H1 (cell line): ENCODE data around the gene THBS4. TPM values are rescaled to one million over a fixed set of nuclear protein-coding genes. Genes with fewer than 3 reads are reported as not detected.

Source experiments
- CTCF ChIA-PET: fragments of 300-600 bp; sonication (Branson Sonifier 250); formaldehyde crosslinking; loops from one replicate; lab custom pipeline; 2021; ENCODE audit not compliant: partially characterized antibody; lab: Charles Lee
- POLR2A ChIA-PET: fragments of 300-600 bp; sonication (Branson Sonifier 250); formaldehyde crosslinking; loops from one replicate; lab custom pipeline; 2021; ENCODE audit warnings: inconsistent platforms; ENCODE audit not compliant: partially characterized antibody; lab: Charles Lee
- DNase-seq, 2 experiments: peaks; one replicate each; pipeline versions ENCODE4 v3.0.0 to v3.0.0-alpha.2; 2010 to 2022; ENCODE audit warnings: low spot score in 2 of 2, low read depth in 1 of 2, mixed read lengths in 1 of 2
- FAIRE-seq: peaks from 2 replicates; lab custom pipeline; 2011; peaks lifted over from hg19 to GRCh38; lab: Jason Lieb, UNC
- H2AFZ ChIP-seq: 2 replicates; pipeline ENCODE4 v1.8.1; 2012; ENCODE audit warnings: low read length, inconsistent platforms
- H2AK5ac ChIP-seq: 2 replicates; pipeline ENCODE4 v1.6.1; 2013; ENCODE audit warnings: low read depth, low read length
- H2BK120ac ChIP-seq: replicated peaks from 2 replicates; pipeline ENCODE3; 2013; ENCODE audit warnings: low read depth, low read length, inconsistent platforms
- H2BK12ac ChIP-seq: 2 replicates; pipeline ENCODE4 v1.6.1; 2013; ENCODE audit warnings: low read depth, low read length
- H2BK15ac ChIP-seq: 2 replicates; pipeline ENCODE4 v1.6.1; 2013; ENCODE audit warnings: low read length
- H2BK20ac ChIP-seq: 2 replicates; pipeline ENCODE4 v1.6.1; 2013; ENCODE audit warnings: low read length
- H2BK5ac ChIP-seq: 2 replicates; pipeline ENCODE4 v1.6.1; 2013; ENCODE audit warnings: low read depth, low read length
- H3K14ac ChIP-seq: 2 replicates; pipeline ENCODE4 v1.6.1; 2013; ENCODE audit warnings: inconsistent platforms; ENCODE audit not compliant: insufficient read length
- H3K18ac ChIP-seq: 2 replicates; pipeline ENCODE4 v1.6.1; 2013; ENCODE audit warnings: low read length; ENCODE audit errors: extremely low read depth
- H3K23ac ChIP-seq: 2 replicates; pipeline ENCODE4 v1.6.1; 2013; ENCODE audit warnings: inconsistent platforms; ENCODE audit not compliant: insufficient read length
- H3K23me2 ChIP-seq: 2 replicates; pipeline ENCODE4 v1.6.1; 2013; ENCODE audit warnings: low read depth, low read length
- H3K27ac ChIP-seq: 2 replicates; pipeline ENCODE4 v1.6.1; 2011; ENCODE audit warnings: low read depth, low read length, inconsistent platforms
- H3K27me3 ChIP-seq, 4 experiments: replicated peaks in 1 of 4; 1 replicate in 1 of 4; 2 replicates in 3 of 4; pipeline versions ENCODE4 v1.6.1 to v1.8.1; 2011 to 2013; ENCODE audit warnings: low read length in 3 of 4, mild to moderate bottlenecking in 3 of 4, inconsistent platforms in 2 of 4, mixed read lengths in 2 of 4, moderate library complexity in 1 of 4; ENCODE audit not compliant: control insufficient read depth in 3 of 4, insufficient read depth in 3 of 4; ENCODE audit errors: extremely low read depth in 1 of 4
- H3K36me3 ChIP-seq, 4 experiments: 2 replicates each; pipeline versions ENCODE4 v1.6.1 to v1.8.1; 2011 to 2013; ENCODE audit warnings: mild to moderate bottlenecking in 4 of 4, low read length in 3 of 4, moderate library complexity in 2 of 4, control low read depth in 1 of 4, inconsistent platforms in 1 of 4; ENCODE audit not compliant: insufficient read depth in 4 of 4, control insufficient read depth in 2 of 4
- H3K4ac ChIP-seq: replicated peaks from 2 replicates; pipeline ENCODE3; 2013; ENCODE audit warnings: low read length, low read depth, mixed read lengths, inconsistent platforms; ENCODE audit not compliant: insufficient read length
- H3K4me1 ChIP-seq, 4 experiments: replicated peaks in 1 of 4; 1 replicate in 1 of 4; 2 replicates in 3 of 4; pipeline versions ENCODE4 v1.6.1 to v1.8.1; 2011 to 2013; ENCODE audit warnings: low read length in 3 of 4, inconsistent platforms in 2 of 4, mixed read lengths in 1 of 4; ENCODE audit not compliant: insufficient read depth in 4 of 4, control insufficient read depth in 3 of 4
- H3K4me2 ChIP-seq, 2 experiments: 2 replicates each; pipeline versions ENCODE4 v1.6.1 to v1.8.1; 2011 to 2013; ENCODE audit warnings: low read depth in 2 of 2, low read length in 2 of 2, control low read depth in 1 of 2, inconsistent platforms in 1 of 2, mild to moderate bottlenecking in 1 of 2; ENCODE audit not compliant: insufficient read depth in 1 of 2
- H3K4me3 ChIP-seq, 4 experiments: fragments of 200-600, 300-600 bp in 1 of 4; sonication (generic), shearing (Covaris generic), sonication (Bioruptor Twin) in 1 of 4; 2 replicates each; pipeline versions ENCODE4 v1.5.1 to v1.8.1; 2011 to 2016; ENCODE audit warnings: low read length in 4 of 4, low read depth in 3 of 4, control low read depth in 2 of 4, inconsistent platforms in 2 of 4, mild to moderate bottlenecking in 2 of 4, mixed read lengths in 1 of 4, moderate library complexity in 1 of 4; ENCODE audit not compliant: insufficient read depth in 2 of 4; ENCODE audit errors: extremely low read depth in 1 of 4
- H3K56ac ChIP-seq: replicated peaks from 2 replicates; pipeline ENCODE3; 2013; ENCODE audit warnings: low read depth, mild to moderate bottlenecking, mixed read lengths, low read length, inconsistent platforms; ENCODE audit not compliant: insufficient read length
- H3K79me1 ChIP-seq: 2 replicates; pipeline ENCODE4 v1.6.1; 2013; ENCODE audit warnings: low read depth, low read length, control low read depth
- H3K79me2 ChIP-seq, 2 experiments: 2 replicates each; pipeline versions ENCODE4 v1.6.1 to v1.8.1; 2012 to 2013; ENCODE audit warnings: low read length in 2 of 2, mild to moderate bottlenecking in 2 of 2, inconsistent platforms in 1 of 2; ENCODE audit not compliant: insufficient read depth in 2 of 2, control insufficient read depth in 1 of 2
- H3K9ac ChIP-seq, 4 experiments: replicated peaks in 1 of 4; 1 replicate in 1 of 4; 2 replicates in 3 of 4; pipeline versions ENCODE4 v1.6.1 to v1.8.1; 2011 to 2013; ENCODE audit warnings: low read depth in 3 of 4, low read length in 3 of 4, control low read depth in 2 of 4, mild to moderate bottlenecking in 2 of 4, moderate library complexity in 2 of 4, inconsistent platforms in 1 of 4; ENCODE audit errors: extremely low read depth in 1 of 4
- H3K9me3 ChIP-seq, 2 experiments: 2 replicates each; pipeline versions ENCODE4 v1.6.1 to v1.8.1; 2012 to 2013; ENCODE audit warnings: mild to moderate bottlenecking in 2 of 2, moderate library complexity in 2 of 2, control low read depth in 1 of 2, inconsistent platforms in 1 of 2, low read depth in 1 of 2, low read length in 1 of 2, mixed read lengths in 1 of 2; ENCODE audit not compliant: insufficient read depth in 2 of 2
- H4K20me1 ChIP-seq, 2 experiments: replicated peaks in 1 of 2; 2 replicates each; pipeline versions ENCODE3 to v1.8.1; 2011 to 2013; ENCODE audit warnings: inconsistent platforms in 2 of 2, low read length in 2 of 2, mild to moderate bottlenecking in 1 of 2; ENCODE audit not compliant: insufficient read depth in 2 of 2, control insufficient read depth in 1 of 2
- H4K5ac ChIP-seq: 2 replicates; pipeline ENCODE4 v1.6.1; 2013; ENCODE audit warnings: low read length, low read depth, mixed read lengths, inconsistent platforms; ENCODE audit not compliant: insufficient read length
- H4K8ac ChIP-seq: 2 replicates; pipeline ENCODE4 v1.8.0; 2013; ENCODE audit warnings: mild to moderate bottlenecking, moderate library complexity, low read length, inconsistent platforms; ENCODE audit not compliant: insufficient read depth; ENCODE audit errors: extremely low read depth
- H4K91ac ChIP-seq: replicated peaks from 2 replicates; pipeline ENCODE3; 2013; ENCODE audit warnings: low read length, mixed read lengths, inconsistent platforms; ENCODE audit not compliant: insufficient read length
- CTBP2 ChIP-seq: IDR thresholded peaks from 2 replicates; pipeline ENCODE4 v1.7.0; 2011; ENCODE audit warnings: borderline replicate concordance, mild to moderate bottlenecking, moderate library complexity, mixed read lengths, low read length; ENCODE audit not compliant: insufficient read depth, insufficient read length
- GTF2F1 ChIP-seq: IDR thresholded peaks from 2 replicates; pipeline ENCODE4 v1.6.1; 2012; ENCODE audit warnings: low read depth, low read length, improper control_type of control experiment, borderline replicate concordance
- JUN ChIP-seq: IDR thresholded peaks from 2 replicates; pipeline ENCODE4 v1.6.1; 2011; ENCODE audit warnings: low read depth, mild to moderate bottlenecking, improper control_type of control experiment, low read length
- MAFK ChIP-seq: IDR thresholded peaks from 2 replicates; pipeline ENCODE4 v1.6.1; 2012; ENCODE audit warnings: low read depth, mild to moderate bottlenecking, improper control_type of control experiment, low read length
- SIX5 ChIP-seq: IDR thresholded peaks from 2 replicates; pipeline ENCODE4 v1.6.1; 2011; ENCODE audit warnings: mild to moderate bottlenecking, low read depth, low read length
- TBP ChIP-seq: IDR thresholded peaks from 2 replicates; pipeline ENCODE4 v1.6.1; 2011; ENCODE audit warnings: low read depth, low read length, improper control_type of control experiment
- WGBS, 2 experiments: shearing (Covaris generic) in 1 of 2; methylation state at CpG; one replicate each; pipeline versions ENCODE4 v1.1.6 to v1.1.7; 2013 to 2015; ENCODE audit warnings: low lambda C conversion rate in 2 of 2, mixed read lengths in 2 of 2, inconsistent platforms in 1 of 2, low coverage in 1 of 2, missing lambda C conversion rate in 1 of 2; ENCODE audit not compliant: insufficient replicate concordance in 2 of 2, insufficient coverage in 1 of 2, insufficient read length in 1 of 2; ENCODE audit errors: extremely low coverage in 1 of 2, missing lambda C conversion rate in 1 of 2; 5-methylcytosine and 5-hydroxymethylcytosine counted together
- polyA plus RNA-seq, 7 experiments: library from polyadenylated mRNA; depleted of rRNA in 3 of 7; stranded (reverse) in 5 of 7; unstranded in 2 of 7; fragments of >200 nt in 5 of 7; fragments of 200-250 nt in 2 of 7; gene quantifications; 1 replicate in 5 of 7; 2 replicates in 1 of 7; 4 replicates in 1 of 7; pipeline versions ENCODE4 v1.2.1 to v1.2.3, GENCODE V29; 2011 to 2013; ENCODE audit warnings: missing spikeins in 2 of 7, mixed read lengths in 2 of 7
- total RNA-seq: library from RNA; stranded (reverse); fragmentation: NEBNext Ultra II Directional; extraction: Animal tissue kit (Norgen Biotek cat#: 25700); gene quantifications from 2 replicates; pipeline ENCODE4 v1.2.1, GENCODE V29; 2021
- TF ChIP-seq, protein P1 (sequence below), 3 experiments: IDR thresholded peaks; 1 replicate in 2 of 3; 2 replicates in 1 of 3; pipeline versions ENCODE4 v1.5.1 to v1.6.1; 2011; ENCODE audit warnings: low read length in 3 of 3, mild to moderate bottlenecking in 3 of 3, inconsistent platforms in 2 of 3, low read depth in 1 of 3, moderate library complexity in 1 of 3; ENCODE audit not compliant: insufficient read depth in 1 of 3; ENCODE audit errors: control extremely low read depth in 1 of 3
- TF ChIP-seq, protein P2 (sequence below): IDR thresholded peaks from 2 replicates; pipeline ENCODE4 v1.6.1; 2012; ENCODE audit warnings: low read length, inconsistent platforms

THBS4 gene
- total and polyA plus RNA-seq, 2 of the 8 experiments (the other 6 are each of a cell fraction or from before 2014, with no cell fraction given), result 12.8 to 25.4 TPM

DNA sequence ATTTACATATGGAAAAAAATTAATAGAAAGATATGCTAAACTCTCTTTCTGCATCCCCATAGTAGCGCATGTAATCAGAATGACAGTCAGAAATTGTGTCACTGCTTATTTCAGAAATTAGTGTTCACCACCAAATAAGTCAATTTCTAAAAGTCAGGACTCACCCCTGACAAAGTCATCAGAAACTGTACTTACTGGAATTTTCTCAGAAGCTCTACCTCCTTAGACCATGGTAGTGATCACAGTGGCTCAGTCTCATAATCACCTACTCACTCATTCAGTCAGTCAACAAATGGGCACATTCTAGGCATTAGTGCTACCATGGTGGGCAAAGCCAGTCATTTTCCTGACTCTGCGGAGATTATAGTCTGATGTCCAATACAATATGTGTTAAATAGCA, 22.0 kb downstream of the THBS4 start:
- FAIRE-seq, result no peak
- no peak overlapping the region for H3K56ac ChIP-seq

More for the DNA sequence above, 22.0 kb downstream of the THBS4 start:
- ChIA-PET POLR2A (no interaction called here), CTCF (interaction anchor here (1.2 to 3.5 kb wide), 3 partner anchors 13 to 27 kb away, joined by 3 to 14 read pairs (median 6); no protein-coding TSS in a partner anchor)
- H3K9me3 ChIP-seq, result no peaks in the 10 kb centered on the region
- H3K4ac ChIP-seq, result no peak overlapping the region
- H3K36me3 ChIP-seq, result 0 out of 8 replicates have a peak, but pooled peaks cover 0 to 2% (median 0%) of the 10 kb centered on the region in 4 experiments
- no peaks in the 10 kb centered on the region; the same call in 1 of the 2 replicates for H3K23me2 ChIP-seq
- peaks cover 0 to 7% (median 0%) of the 10 kb centered on the region in 4 experiments; a peak in 3 of 7 replicates for H3K4me1 ChIP-seq
- H2BK12ac ChIP-seq, result no peak overlapping the region
- H4K91ac ChIP-seq, result no peak overlapping the region
- no peak overlapping the region for H3K4me3 ChIP-seq
- WGBS, 2 experiments, result 91% methylated on average over 2 of the region's 2 CpGs; no CpG with 5 or more reads in 1 of the 2 experiments
- no peaks in the 10 kb centered on the region for H4K20me1 ChIP-seq
- H3K23ac ChIP-seq, result no peak overlapping the region
- no peak overlapping the region for H3K18ac ChIP-seq
- no peak overlapping the region for H4K8ac ChIP-seq
- H2BK20ac ChIP-seq, result no peak overlapping the region
- H4K5ac ChIP-seq, result no peak overlapping the region
- no peak overlapping the region for H3K14ac ChIP-seq
- no peak for DNase-seq
- no peak overlapping the region for H2BK120ac ChIP-seq
- H3K79me1 ChIP-seq, result no peaks in the 10 kb centered on the region
- H3K27me3 ChIP-seq, result no peaks in the 10 kb centered on the region
- H2BK15ac ChIP-seq, result no peak overlapping the region
- TF ChIP-seq TBP (no peak), CTBP2 (no peak), JUN (no peak), MAFK (no peak), GTF2F1 (no peak), SIX5 (no peak)
- TF ChIP-seq, protein P1, sequence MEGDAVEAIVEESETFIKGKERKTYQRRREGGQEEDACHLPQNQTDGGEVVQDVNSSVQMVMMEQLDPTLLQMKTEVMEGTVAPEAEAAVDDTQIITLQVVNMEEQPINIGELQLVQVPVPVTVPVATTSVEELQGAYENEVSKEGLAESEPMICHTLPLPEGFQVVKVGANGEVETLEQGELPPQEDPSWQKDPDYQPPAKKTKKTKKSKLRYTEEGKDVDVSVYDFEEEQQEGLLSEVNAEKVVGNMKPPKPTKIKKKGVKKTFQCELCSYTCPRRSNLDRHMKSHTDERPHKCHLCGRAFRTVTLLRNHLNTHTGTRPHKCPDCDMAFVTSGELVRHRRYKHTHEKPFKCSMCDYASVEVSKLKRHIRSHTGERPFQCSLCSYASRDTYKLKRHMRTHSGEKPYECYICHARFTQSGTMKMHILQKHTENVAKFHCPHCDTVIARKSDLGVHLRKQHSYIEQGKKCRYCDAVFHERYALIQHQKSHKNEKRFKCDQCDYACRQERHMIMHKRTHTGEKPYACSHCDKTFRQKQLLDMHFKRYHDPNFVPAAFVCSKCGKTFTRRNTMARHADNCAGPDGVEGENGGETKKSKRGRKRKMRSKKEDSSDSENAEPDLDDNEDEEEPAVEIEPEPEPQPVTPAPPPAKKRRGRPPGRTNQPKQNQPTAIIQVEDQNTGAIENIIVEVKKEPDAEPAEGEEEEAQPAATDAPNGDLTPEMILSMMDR (IDR thresholded peaks at IDR 0.05; ENCODE audit: control extremely low read depth in 1 of 3, insufficient read depth in 1 of 3, low read depth in 1 of 3, low read length in 3 of 3), result no peak
- TF ChIP-seq, protein P2, sequence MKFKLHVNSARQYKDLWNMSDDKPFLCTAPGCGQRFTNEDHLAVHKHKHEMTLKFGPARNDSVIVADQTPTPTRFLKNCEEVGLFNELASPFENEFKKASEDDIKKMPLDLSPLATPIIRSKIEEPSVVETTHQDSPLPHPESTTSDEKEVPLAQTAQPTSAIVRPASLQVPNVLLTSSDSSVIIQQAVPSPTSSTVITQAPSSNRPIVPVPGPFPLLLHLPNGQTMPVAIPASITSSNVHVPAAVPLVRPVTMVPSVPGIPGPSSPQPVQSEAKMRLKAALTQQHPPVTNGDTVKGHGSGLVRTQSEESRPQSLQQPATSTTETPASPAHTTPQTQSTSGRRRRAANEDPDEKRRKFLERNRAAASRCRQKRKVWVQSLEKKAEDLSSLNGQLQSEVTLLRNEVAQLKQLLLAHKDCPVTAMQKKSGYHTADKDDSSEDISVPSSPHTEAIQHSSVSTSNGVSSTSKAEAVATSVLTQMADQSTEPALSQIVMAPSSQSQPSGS, result no peak
- H2BK5ac ChIP-seq, result no peak overlapping the region
- H2AK5ac ChIP-seq, result no peak overlapping the region
- no peak overlapping the region for H2AFZ ChIP-seq
- H3K4me2 ChIP-seq, result no peak overlapping the region
- no peak overlapping the region for H3K9ac ChIP-seq
- no peaks in the 10 kb centered on the region for H3K79me2 ChIP-seq
- H3K27ac ChIP-seq, result no peak overlapping the region
